DOHH2 (cell line): ENCODE measurements around the gene REG1A.

Experiments
- CTCF ChIP-seq: fragments of 200-600 bp; sonication (generic); IDR thresholded peaks from one replicate; pipeline ENCODE4 v1.5.1; 2014; ENCODE audit warnings: antibody characterized with exemption, mild to moderate bottlenecking, low read depth, low read length; ENCODE audit not compliant: poor library complexity, severe bottlenecking
- EZH2phosphoT487 ChIP-seq: fragments of 200-600 bp; sonication (generic); IDR thresholded peaks from 2 replicates; pipeline ENCODE4 v1.6.1; 2017; ENCODE audit warnings: borderline replicate concordance, mild to moderate bottlenecking, antibody characterized with exemption, low read length, moderate library complexity, mixed read lengths

- no peak for TF ChIP-seq CTCF
- TF ChIP-seq EZH2phosphoT487 = no peak
Observed at GRCh38 chr2:79087785-79088364, 32.4 kb upstream of the REG1A start, which contains the start of gene REG1B.
